NOMO-1 treated with dmso at 0.1 percent for 144 hours (cell line): Measurements from ENCODE around the gene C3orf49.

Experiments
- DNase-seq: peaks from one replicate; lab custom pipeline; 2025; ENCODE audit not compliant: unreplicated experiment; lab: John Stamatoyannopoulos, UW

C3orf49 gene, protein sequence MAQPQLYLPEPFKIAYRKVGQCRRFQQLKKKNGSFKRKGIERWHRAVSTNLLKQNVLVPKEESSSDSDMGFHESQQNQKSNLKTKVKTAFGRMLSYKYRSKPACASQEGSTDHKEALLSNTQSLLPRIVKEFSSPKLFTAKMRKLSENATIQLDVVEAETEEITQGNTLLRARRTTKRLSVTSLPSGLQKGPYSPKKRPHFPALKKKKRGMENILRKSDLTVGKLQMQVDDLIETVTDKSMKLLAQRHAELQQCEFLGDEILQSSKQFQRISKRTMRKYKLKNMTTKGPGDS

GRCh38 chr3:63819151-63819398 lies at the start of gene C3orf49:
C3orf49 (plus strand) TSS chr3:63819299; CDS start chr3:63819472, 173 bp downstream.
- no peak for DNase-seq

- DNase-seq, result peak; percentile 8
Measured at GRCh38 chr3:63774781-63775180, 44.3 kb upstream of the C3orf49 start.

- no peak for DNase-seq
Measured at GRCh38 chr3:63779227-63779626, 39.9 kb upstream of the C3orf49 start.

DNA sequence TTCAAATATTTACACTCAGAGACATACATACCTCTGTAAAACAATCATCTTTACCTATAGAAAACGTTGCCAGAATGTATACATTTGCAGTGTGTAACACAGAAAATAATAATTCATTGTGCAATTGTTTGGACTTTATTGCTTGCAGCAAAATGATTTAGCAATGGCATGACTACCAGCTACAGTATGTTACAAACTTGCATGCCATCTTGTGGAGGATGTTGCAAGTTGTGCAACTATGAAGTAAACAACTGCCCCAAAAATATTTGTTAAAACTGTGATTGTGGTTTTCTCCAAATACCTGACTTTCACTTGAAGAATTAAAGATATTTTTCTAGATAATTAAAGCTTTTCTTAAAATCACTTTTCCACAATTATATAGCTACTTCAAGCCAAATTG lies 27.1 kb upstream of the C3orf49 start:
- no peak for DNase-seq

- no peak for DNase-seq
Measured at GRCh38 chr3:63795438-63795837, 23.7 kb upstream of the C3orf49 start.

DNA sequence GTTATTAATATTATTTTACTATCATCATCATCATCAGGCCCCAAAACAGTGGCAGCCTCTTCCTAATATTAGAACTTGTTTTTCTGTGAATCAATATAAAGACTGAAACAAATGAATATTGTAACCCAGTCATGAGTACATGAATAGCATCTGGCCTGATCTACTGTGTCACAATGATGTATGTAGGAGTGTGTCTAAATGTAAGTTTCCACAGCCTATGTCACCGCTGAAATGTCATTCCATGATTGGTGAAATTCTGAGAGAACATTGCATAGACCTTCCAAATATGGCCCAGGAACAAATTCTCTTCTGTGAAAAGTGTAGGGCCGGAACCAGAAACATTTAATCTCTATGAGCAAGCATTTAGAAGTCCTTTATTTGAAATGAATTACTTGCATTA lies 20.6 kb upstream of the C3orf49 start:
- DNase-seq, result no peak

DNA sequence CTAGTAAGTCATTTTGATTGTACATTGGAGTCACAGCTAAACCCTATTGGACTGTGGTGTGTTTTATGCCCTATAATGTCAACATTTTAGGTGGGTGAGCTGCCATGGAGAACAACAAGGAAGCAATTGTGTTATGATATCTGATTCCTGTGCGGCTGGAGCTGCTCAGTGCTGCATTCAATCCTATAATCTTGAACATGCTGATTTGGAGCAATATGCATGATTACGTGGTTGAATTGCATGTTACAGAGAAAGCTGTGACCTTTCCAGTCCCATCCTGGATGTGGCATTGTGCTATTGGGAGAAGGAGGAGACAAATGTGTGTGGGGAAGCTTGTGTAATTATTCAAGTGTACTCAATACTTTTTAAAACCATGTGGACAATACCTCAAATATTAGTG lies 20.1 kb upstream of the C3orf49 start:
- DNase-seq, result no peak

- DNase-seq, result no peak
Measured at GRCh38 chr3:63800097-63800496, 19.0 kb upstream of the C3orf49 start.

DNA sequence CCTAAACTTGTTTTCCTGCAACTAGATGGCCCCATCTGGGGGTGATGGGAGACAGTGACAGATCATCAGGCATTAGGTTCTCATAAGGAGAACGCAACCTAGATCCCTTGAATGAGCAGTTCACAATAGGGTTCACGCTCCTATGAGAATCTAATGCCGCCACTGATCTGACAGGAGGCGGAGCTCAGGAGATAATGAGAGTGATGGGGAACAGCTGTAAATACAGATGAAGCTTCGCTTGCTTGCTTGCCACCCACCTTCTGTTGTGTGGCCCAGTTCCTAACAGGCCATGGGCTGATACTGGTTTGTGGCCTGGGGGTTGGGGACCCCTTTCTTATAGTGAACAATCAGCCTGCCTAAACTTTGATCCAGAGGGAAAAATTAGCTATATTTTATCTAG lies 15.2 kb upstream of the C3orf49 start:
- no peak for DNase-seq

GRCh38 chr3:63807961-63808565 lies 11.0 kb upstream of the C3orf49 start:
- DNase-seq, result peak; percentile 6

DNA sequence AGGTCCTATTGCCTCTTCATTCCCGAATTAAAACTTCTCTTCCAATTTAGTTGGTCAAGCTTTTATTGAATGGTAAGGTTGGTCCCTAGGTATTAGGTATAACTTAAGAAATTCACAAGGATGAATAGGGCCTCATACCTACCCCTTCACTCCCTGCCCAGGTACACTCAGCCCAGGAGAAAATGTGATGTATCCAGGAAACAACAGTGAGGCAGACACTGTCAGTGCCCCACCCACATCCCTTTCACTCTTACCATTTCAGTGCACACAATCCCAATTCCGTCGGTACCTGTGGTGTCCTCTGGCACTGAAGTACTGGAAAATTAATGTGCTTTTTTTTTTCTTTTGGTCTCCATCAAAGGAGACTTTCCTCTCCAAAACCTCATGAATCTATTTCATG lies 10.5 kb upstream of the C3orf49 start:
- no peak for DNase-seq

DNA sequence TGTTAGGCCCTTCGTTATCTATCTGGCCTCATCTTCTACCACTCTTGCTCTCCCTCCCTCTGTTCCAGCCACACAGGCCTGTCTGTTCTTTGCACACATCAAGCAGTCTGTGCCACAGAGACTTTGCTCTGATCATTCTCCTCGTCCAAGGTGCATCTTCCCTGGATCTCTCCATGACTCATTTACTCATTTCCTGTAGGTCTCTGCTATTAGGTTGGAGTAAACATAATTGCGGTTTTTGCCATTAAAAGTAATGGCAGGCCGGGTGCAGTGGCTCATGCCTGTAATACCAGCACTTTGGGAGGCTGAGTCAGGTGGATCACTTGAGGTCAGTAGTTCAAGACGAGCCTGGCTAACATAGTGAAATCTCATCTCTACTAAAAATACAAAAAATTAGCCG lies 9.5 kb upstream of the C3orf49 start:
- DNase-seq, result no peak

- DNase-seq, result no peak
Measured at GRCh38 chr3:63814237-63814636, 4.9 kb upstream of the C3orf49 start.

- DNase-seq, result no peak
Measured at GRCh38 chr3:63817225-63817624, 1.9 kb upstream of the C3orf49 start.

GRCh38 chr3:63818282-63819150 lies 583 bp upstream of the C3orf49 start:
- peak; percentile 23 for DNase-seq

DNA sequence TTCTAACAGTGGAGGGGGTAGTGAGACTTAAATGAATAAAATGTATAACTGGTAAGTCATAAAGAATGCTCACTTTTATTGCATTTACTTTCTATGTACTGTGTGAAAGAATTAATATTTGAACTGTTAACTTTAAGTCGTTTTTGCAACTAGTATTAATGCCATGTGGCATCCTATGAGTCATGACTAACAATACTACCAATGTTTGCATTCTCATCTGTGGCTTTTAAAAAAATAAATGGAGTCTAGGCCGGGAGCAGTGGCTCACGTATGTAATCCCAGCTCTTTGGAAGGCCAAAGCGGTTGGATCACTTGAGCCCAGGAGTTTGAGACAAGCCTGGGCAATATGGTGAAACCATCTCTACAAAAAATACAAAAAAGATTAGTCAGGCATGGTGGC lies 5.2 kb downstream of the C3orf49 start:
- no peak for DNase-seq

DNA sequence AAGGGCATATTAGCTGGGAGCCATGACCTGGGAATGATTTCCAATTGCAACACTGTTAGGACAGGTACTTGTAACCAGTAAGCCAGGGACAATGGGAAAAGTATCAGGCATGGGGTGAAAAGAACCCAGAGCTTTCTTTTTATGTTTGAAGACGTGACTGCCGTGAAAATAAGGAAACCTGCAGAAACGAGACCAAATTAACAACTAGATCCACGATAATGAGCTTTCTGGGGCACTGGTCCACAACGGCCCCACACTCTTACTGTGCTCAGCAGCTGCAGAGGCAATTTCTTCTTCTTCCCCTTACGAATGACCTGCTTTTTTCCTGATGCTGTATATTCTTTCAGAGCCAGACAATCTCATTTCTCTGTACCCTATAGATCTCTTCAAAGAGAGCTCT lies 11.4 kb downstream of the C3orf49 start:
- no peak for DNase-seq

GRCh38 chr3:63832395-63832794 lies 13.3 kb downstream of the C3orf49 start:
- no peak for DNase-seq

DNA sequence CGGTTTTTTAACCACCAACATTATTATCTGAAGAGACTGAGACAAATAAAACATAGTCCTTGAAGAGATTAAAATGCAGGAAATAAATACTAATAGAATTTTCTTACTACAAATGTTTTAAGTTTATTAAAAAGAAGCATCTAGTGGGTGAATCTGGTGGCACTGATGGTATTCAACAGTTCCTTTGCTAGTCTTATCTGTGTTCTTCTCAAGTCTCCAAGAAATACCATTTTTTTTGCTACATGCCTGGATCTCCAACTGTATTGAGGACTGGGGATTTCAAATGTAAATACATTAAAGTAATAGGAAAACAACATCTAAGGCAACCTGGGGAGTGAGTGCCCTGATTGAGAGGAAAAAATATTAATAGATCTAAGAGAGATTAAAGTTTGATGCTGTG lies 22.6 kb downstream of the C3orf49 start:
- no peak for DNase-seq

DNA sequence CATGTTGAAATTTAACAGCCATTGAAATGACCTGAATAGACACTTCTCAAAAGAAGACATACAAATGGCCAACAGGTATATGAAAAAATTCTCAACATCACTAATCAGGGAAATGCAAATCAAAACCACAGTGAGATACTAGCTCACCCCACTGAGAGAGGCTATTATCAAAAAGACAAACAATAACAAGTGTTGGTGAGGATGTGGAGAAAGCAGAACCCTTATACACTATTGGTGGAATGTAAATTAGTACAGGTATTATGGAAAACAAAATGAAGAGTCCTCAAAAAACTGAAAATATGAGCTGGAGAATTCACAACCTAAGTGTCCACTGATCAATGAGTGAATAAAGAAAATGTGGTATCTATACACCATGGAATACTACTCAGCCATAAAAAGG lies 23.0 kb downstream of the C3orf49 start:
- DNase-seq, result no peak

DNA sequence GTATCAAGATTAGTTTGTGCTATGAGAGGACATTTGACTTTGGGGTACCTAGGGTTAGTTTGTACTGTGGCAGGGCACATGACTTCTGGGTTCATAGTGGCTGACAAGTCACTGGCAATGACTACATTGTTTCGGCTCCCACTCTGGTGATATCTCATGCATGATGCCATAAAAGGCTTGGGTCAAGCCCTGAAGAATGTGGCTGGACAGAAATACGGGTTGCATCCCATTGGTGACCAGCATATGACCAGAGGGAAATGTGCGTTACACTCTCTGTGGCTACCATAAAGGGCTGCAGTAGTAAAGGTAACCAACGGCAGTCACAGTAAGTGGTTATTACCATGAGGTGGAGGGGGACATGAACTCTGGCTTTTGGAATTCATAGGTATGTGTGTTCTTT lies 26.1 kb downstream of the C3orf49 start:
- DNase-seq, result no peak

DNA sequence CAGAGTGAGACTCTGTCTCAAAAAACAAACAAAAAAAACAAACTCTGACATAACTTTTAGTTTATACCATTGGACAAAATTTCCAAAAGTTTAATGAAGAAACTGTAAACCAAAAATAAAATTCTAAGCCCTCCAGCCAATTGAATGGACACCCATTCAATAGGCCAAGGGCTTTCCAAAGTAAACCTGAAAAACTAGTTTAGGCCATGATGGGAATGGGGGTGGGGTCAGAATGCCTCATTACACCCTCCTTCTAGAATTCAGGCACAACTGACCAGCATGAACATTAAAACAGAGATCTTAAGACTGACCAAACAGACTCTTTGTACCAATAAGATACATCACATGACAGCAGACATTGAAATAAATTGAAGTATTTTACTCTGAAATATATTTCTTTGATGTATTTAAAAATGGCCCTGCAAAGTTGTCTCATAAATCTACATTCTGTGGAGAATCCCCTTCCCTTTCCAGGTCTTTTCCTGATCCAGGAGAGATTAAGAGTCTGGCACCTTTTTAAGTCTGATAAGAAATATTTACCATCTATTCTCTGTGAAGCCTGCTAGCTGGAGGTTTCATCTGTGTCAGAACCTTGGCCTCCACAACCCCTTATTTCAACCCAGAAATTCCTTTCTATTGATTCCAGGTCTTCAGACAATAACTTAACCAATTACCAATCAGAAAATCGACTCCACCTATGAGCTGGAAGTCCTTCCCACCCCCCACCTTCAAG lies 28.8 kb downstream of the C3orf49 start:
- no peak for DNase-seq
